Measurements from ENCODE around the gene TOX3.

TOX3 gene

DNA sequence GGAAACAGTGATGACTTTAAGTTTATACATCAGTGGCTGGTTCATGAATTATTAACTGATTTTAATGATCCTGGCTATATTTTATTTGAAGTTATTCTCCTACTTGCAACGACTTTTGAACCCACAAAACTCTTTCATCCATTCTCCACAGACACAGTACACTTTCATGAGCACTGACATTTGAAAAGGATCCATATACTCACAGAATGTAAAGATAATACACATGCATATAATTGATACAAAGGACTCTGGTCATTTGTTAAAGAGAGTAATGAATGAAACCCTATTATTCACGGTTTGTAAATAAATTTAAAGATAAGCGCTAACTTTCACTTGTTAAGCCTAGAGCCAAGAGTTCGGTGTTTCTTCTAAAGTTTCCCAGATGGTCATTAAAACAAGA lies 3.3 kb downstream of the TOX3 start:
- Histone ChIP-seq H3K4me1 (ENCODE audit: control insufficient read depth, insufficient read depth, low read length) (peaks cover 20% of the 10 kb centered on the region), H3K4me3 (ENCODE audit: low read depth, low read length) (no peak overlapping the region), H3K9me3 (ENCODE audit: control insufficient read depth, insufficient read depth, low read depth, low read length) (no peaks in the 10 kb centered on the region), H3K27ac (ENCODE audit: extremely low read depth, low read depth, low read length) (no peak overlapping the region), H3K36me3 (ENCODE audit: control insufficient read depth in 2 of 2, insufficient read depth in 1 of 2, low read length in 2 of 2) (no peaks in the 10 kb centered on the region)
- no peak for TF ChIP-seq ZFP3 (tag by site-specific recombination; IDR thresholded peaks at IDR 0.05; ENCODE audit: low read depth)
- TF ChIP-seq, protein P1, sequence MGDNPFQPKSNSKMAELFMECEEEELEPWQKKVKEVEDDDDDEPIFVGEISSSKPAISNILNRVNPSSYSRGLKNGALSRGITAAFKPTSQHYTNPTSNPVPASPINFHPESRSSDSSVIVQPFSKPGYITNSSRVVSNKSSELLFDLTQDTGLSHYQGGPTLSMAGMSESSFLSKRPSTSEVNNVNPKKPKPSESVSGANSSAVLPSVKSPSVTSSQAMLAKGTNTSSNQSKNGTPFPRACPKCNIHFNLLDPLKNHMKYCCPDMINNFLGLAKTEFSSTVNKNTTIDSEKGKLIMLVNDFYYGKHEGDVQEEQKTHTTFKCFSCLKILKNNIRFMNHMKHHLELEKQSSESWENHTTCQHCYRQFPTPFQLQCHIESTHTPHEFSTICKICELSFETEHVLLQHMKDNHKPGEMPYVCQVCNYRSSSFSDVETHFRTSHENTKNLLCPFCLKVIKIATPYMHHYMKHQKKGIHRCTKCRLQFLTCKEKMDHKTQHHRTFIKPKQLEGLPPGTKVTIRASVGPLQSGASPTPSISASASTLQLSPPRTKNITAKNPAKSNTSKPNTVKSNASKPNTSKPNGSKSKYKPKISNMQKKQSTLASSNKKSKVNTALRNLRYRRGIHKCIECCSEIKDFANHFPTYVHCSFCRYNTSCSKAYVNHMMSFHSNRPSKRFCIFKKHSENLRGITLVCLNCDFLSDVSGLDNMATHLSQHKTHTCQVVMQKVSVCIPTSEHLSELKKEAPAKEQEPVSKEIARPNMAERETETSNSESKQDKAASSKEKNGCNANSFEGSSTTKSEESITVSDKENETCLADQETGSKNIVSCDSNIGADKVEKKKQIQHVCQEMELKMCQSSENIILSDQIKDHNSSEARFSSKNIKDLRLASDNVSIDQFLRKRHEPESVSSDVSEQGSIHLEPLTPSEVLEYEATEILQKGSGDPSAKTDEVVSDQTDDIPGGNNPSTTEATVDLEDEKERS (tag by site-specific recombination; IDR thresholded peaks at IDR 0.05): no peak
- TF ChIP-seq, protein P2, sequence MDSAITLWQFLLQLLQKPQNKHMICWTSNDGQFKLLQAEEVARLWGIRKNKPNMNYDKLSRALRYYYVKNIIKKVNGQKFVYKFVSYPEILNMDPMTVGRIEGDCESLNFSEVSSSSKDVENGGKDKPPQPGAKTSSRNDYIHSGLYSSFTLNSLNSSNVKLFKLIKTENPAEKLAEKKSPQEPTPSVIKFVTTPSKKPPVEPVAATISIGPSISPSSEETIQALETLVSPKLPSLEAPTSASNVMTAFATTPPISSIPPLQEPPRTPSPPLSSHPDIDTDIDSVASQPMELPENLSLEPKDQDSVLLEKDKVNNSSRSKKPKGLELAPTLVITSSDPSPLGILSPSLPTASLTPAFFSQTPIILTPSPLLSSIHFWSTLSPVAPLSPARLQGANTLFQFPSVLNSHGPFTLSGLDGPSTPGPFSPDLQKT (IDR thresholded peaks at IDR 0.05; ENCODE audit: borderline replicate concordance, low read depth, low read length): no peak
- TF ChIP-seq PRDM1 (tag by site-specific recombination; IDR thresholded peaks at IDR 0.05): peak; percentile 61; the same call in 1 of the 2 replicates
- TF ChIP-seq, protein P3, sequence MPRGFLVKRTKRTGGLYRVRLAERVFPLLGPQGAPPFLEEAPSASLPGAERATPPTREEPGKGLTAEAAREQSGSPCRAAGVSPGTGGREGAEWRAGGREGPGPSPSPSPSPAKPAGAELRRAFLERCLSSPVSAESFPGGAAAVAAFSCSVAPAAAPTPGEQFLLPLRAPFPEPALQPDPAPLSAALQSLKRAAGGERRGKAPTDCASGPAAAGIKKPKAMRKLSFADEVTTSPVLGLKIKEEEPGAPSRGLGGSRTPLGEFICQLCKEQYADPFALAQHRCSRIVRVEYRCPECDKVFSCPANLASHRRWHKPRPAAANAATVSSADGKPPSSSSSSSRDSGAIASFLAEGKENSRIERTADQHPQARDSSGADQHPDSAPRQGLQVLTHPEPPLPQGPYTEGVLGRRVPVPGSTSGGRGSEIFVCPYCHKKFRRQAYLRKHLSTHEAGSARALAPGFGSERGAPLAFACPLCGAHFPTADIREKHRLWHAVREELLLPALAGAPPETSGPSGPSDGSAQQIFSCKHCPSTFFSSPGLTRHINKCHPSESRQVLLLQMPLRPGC (tag by site-specific recombination; IDR thresholded peaks at IDR 0.05): no peak
- TF ChIP-seq, protein P4, sequence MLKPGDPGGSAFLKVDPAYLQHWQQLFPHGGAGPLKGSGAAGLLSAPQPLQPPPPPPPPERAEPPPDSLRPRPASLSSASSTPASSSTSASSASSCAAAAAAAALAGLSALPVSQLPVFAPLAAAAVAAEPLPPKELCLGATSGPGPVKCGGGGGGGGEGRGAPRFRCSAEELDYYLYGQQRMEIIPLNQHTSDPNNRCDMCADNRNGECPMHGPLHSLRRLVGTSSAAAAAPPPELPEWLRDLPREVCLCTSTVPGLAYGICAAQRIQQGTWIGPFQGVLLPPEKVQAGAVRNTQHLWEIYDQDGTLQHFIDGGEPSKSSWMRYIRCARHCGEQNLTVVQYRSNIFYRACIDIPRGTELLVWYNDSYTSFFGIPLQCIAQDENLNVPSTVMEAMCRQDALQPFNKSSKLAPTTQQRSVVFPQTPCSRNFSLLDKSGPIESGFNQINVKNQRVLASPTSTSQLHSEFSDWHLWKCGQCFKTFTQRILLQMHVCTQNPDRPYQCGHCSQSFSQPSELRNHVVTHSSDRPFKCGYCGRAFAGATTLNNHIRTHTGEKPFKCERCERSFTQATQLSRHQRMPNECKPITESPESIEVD (tag by site-specific recombination; IDR thresholded peaks at IDR 0.05): 0 out of 2 replicates have a peak, but pooled peaks have one; percentile 5
- TF ChIP-seq ZNF23 (tag by site-specific recombination; IDR thresholded peaks at IDR 0.05; ENCODE audit: borderline replicate concordance): no peak
- TF ChIP-seq, protein P5, sequence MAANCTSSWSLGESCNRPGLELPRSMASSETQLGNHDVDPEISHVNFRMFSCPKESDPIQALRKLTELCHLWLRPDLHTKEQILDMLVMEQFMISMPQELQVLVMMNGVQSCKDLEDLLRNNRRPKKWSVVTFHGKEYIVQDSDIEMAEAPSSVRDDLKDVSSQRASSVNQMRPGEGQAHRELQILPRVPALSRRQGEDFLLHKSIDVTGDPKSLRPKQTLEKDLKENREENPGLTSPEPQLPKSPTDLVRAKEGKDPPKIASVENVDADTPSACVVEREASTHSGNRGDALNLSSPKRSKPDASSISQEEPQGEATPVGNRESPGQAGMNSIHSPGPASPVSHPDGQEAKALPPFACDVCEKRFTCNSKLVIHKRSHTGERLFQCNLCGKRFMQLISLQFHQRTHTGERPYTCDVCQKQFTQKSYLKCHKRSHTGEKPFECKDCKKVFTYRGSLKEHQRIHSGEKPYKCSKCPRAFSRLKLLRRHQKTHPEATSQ (tag by site-specific recombination; IDR thresholded peaks at IDR 0.05): no peak
- TF ChIP-seq ZNF701 (tag by site-specific recombination; IDR thresholded peaks at IDR 0.05): no peak
- ChIA-PET CTCF (interaction anchor here (0.6 kb wide), 1 partner anchor 415 kb away, joined by 5 read pairs; no protein-coding TSS in a partner anchor), POLR2A (no interaction called here)

DNA sequence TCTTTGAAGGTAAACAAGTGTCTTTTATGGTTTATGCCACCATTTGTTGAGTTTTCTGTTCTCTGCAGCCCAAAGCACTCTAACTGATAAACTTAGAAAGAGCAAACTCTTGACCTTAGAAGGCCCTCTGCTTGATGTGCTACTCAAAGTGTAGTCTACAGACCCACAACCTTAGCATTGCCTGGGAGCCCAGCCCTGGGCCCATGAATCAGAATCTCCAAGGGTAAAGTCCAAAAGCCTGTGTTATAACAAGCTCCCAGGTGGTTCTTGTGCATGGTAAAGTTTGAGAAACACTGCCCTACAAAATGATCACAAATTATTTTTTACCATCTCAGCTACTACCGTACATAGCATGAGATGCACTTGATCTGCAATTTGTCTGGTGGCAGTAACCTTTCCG lies 6.0 kb downstream of the TOX3 start:
- Histone ChIP-seq H3K27ac (ENCODE audit: extremely low read depth, low read depth, low read length) (no peak overlapping the region), H3K9me3 (ENCODE audit: control insufficient read depth, insufficient read depth, low read depth, low read length) (no peaks in the 10 kb centered on the region), H3K36me3 (ENCODE audit: control insufficient read depth in 2 of 2, insufficient read depth in 1 of 2, low read length in 2 of 2) (no peaks in the 10 kb centered on the region), H3K4me1 (ENCODE audit: control insufficient read depth, insufficient read depth, low read length) (peaks cover 14% of the 10 kb centered on the region), H3K4me3 (ENCODE audit: low read depth, low read length) (no peak overlapping the region)
- ChIA-PET POLR2A (no interaction called here), CTCF (interaction anchor here (0.9 kb wide), 2 partner anchors 12 to 349 kb away, joined by 3 to 6 read pairs; no protein-coding TSS in a partner anchor)
- TF ChIP-seq, protein P6, sequence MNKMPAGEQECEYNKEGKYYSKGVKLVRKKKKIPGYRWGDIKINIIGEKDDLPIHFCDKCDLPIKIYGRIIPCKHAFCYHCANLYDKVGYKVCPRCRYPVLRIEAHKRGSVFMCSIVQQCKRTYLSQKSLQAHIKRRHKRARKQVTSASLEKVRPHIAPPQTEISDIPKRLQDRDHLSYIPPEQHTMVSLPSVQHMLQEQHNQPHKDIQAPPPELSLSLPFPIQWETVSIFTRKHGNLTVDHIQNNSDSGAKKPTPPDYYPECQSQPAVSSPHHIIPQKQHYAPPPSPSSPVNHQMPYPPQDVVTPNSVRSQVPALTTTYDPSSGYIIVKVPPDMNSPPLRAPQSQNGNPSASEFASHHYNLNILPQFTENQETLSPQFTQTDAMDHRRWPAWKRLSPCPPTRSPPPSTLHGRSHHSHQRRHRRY (tag by site-specific recombination; IDR thresholded peaks at IDR 0.05): no peak
- TF ChIP-seq ZBTB17 (tag by site-specific recombination; IDR thresholded peaks at IDR 0.05): no peak
- TF ChIP-seq, protein P7, sequence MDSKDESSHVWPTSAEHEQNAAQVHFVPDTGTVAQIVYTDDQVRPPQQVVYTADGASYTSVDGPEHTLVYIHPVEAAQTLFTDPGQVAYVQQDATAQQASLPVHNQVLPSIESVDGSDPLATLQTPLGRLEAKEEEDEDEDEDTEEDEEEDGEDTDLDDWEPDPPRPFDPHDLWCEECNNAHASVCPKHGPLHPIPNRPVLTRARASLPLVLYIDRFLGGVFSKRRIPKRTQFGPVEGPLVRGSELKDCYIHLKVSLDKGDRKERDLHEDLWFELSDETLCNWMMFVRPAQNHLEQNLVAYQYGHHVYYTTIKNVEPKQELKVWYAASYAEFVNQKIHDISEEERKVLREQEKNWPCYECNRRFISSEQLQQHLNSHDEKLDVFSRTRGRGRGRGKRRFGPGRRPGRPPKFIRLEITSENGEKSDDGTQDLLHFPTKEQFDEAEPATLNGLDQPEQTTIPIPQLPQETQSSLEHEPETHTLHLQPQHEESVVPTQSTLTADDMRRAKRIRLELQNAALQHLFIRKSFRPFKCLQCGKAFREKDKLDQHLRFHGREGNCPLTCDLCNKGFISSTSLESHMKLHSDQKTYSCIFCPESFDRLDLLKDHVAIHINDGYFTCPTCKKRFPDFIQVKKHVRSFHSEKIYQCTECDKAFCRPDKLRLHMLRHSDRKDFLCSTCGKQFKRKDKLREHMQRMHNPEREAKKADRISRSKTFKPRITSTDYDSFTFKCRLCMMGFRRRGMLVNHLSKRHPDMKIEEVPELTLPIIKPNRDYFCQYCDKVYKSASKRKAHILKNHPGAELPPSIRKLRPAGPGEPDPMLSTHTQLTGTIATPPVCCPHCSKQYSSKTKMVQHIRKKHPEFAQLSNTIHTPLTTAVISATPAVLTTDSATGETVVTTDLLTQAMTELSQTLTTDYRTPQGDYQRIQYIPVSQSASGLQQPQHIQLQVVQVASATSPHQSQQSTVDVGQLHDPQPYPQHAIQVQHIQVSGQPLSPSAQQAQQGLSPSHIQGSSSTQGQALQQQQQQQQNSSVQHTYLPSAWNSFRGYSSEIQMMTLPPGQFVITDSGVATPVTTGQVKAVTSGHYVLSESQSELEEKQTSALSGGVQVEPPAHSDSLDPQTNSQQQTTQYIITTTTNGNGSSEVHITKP (tag by site-specific recombination; IDR thresholded peaks at IDR 0.05): no peak
- TF ChIP-seq ZNF585B (tag by site-specific recombination; IDR thresholded peaks at IDR 0.05): no peak
- TF ChIP-seq, protein P8, sequence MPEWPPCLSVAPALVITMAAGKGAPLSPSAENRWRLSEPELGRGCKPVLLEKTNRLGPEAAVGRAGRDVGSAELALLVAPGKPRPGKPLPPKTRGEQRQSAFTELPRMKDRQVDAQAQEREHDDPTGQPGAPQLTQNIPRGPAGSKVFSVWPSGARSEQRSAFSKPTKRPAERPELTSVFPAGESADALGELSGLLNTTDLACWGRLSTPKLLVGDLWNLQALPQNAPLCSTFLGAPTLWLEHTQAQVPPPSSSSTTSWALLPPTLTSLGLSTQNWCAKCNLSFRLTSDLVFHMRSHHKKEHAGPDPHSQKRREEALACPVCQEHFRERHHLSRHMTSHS (tag by site-specific recombination; IDR thresholded peaks at IDR 0.05): no peak
- TF ChIP-seq, protein P9, sequence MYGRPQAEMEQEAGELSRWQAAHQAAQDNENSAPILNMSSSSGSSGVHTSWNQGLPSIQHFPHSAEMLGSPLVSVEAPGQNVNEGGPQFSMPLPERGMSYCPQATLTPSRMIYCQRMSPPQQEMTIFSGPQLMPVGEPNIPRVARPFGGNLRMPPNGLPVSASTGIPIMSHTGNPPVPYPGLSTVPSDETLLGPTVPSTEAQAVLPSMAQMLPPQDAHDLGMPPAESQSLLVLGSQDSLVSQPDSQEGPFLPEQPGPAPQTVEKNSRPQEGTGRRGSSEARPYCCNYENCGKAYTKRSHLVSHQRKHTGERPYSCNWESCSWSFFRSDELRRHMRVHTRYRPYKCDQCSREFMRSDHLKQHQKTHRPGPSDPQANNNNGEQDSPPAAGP (tag by site-specific recombination; IDR thresholded peaks at IDR 0.05): no peak

Data from HEK293 (cell line).